HG03354 (cell line): Measurements from ENCODE around the gene HDC.

Source experiments
- ATAC-seq: cut with Tn5 transposase; IDR thresholded peaks from one replicate; pipeline ENCODE4 v1.9.1; 2021; ENCODE audit warnings: mild to moderate bottlenecking; ENCODE audit not compliant: unreplicated experiment, poor library complexity, severe bottlenecking

The HDC gene

GRCh38 chr15:50265620-50266019, at the start of gene HDC:
Gene HDC (minus strand): TSS chr15:50265726. CDS start chr15:50265623, 103 bp downstream.
- ATAC-seq = no peak

- no peak for ATAC-seq
Observed at GRCh38 chr15:50312636-50313035, 47.1 kb upstream of the HDC start.

GRCh38 chr15:50307799-50308198, 42.3 kb upstream of the HDC start:
- ATAC-seq = no peak

- ATAC-seq = no peak
Observed at GRCh38 chr15:50304836-50305235, 39.3 kb upstream of the HDC start.

- peak; percentile 53 for ATAC-seq
Observed at GRCh38 chr15:50302581-50302980, 37.1 kb upstream of the HDC start.

GRCh38 chr15:50298340-50298739, 32.8 kb upstream of the HDC start:
- no peak for ATAC-seq

- no peak for ATAC-seq
Observed at GRCh38 chr15:50295966-50296365, 30.4 kb upstream of the HDC start.

- no peak for ATAC-seq
Observed at GRCh38 chr15:50289749-50290148, 24.2 kb upstream of the HDC start.

- ATAC-seq = no peak
Observed at GRCh38 chr15:50287324-50288116, 22.0 kb upstream of the HDC start.

GRCh38 chr15:50281427-50281826, 15.9 kb upstream of the HDC start:
- no peak for ATAC-seq

GRCh38 chr15:50280271-50280670, 14.7 kb upstream of the HDC start:
- ATAC-seq = no peak

- no peak for ATAC-seq
Observed at GRCh38 chr15:50278496-50278895, 13.0 kb upstream of the HDC start.

- no peak for ATAC-seq
Observed at GRCh38 chr15:50277370-50277769, 11.8 kb upstream of the HDC start.

GRCh38 chr15:50275908-50276307, 10.4 kb upstream of the HDC start:
- no peak for ATAC-seq

GRCh38 chr15:50275091-50275490, 9.6 kb upstream of the HDC start:
- no peak for ATAC-seq

- no peak for ATAC-seq
Observed at GRCh38 chr15:50267577-50267976, 2.1 kb upstream of the HDC start.

- ATAC-seq = no peak
Observed at GRCh38 chr15:50262533-50262932, 3.0 kb downstream of the HDC start.

GRCh38 chr15:50261981-50262380, 3.5 kb downstream of the HDC start:
- no peak for ATAC-seq

GRCh38 chr15:50260969-50261496, 4.5 kb downstream of the HDC start:
- ATAC-seq = peak; percentile 69

- ATAC-seq = no peak
Observed at GRCh38 chr15:50259276-50259675, 6.2 kb downstream of the HDC start.

GRCh38 chr15:50257924-50258323, 7.6 kb downstream of the HDC start:
- ATAC-seq = no peak

- ATAC-seq = no peak
Observed at GRCh38 chr15:50257332-50257731, 8.2 kb downstream of the HDC start.
